PC-3 (cell line): ENCODE results near the gene PEX11B.

ENCODE experiments used
- CTCF ChIP-seq: fragments of 300-600 bp; sonication (generic); conservative IDR thresholded peaks from 2 replicates; pipeline ENCODE4 v1.5.1; 2017; ENCODE audit warnings: antibody characterized with exemption, low read depth, mild to moderate bottlenecking, low read length
- EZH2 ChIP-seq: fragments of 300-600 bp; sonication (generic); IDR thresholded peaks from one replicate; pipeline ENCODE4 v1.6.1; 2017; ENCODE audit warnings: antibody characterized with exemption, mild to moderate bottlenecking, low read length; ENCODE audit not compliant: unreplicated experiment
- EZH2phosphoT487 ChIP-seq: fragments of 300-600 bp; sonication (generic); IDR thresholded peaks from 2 replicates; pipeline ENCODE4 v1.6.1; 2018; ENCODE audit warnings: mild to moderate bottlenecking, antibody characterized with exemption, low read length, borderline replicate concordance

GRCh38 chr1:145922266-145922665 lies 3.7 kb upstream of the PEX11B start:
- no peak for TF ChIP-seq CTCF
- no peak for TF ChIP-seq EZH2
- TF ChIP-seq EZH2phosphoT487 = no peak
